Endothelial cell of umbilical vein (primary cell): ENCODE results near the gene EHD3. TPM values are rescaled to one million over a fixed set of nuclear protein-coding genes. Genes with fewer than 3 reads are reported as not detected.

ENCODE experiments used
- BruUV-seq: library from RNA; stranded (reverse); fragments of 400-500 nt; replicated peaks from 2 replicates; lab custom pipeline; 2021; lab: Mats Ljungman, UMichigan
- CTCF ChIA-PET: fragments of 300-600, 350-600 bp; sonication (Branson Sonifier 250); formaldehyde crosslinking; loops from one replicate; lab custom pipeline; 2021; ENCODE audit warnings: antibody characterized with exemption, inconsistent platforms; lab: Charles Lee
- POLR2A ChIA-PET: fragments of 300-600, 350-600 bp; sonication (Branson Sonifier 250); formaldehyde crosslinking; loops from one replicate; lab custom pipeline; 2021; ENCODE audit warnings: antibody characterized with exemption, inconsistent platforms; lab: Charles Lee
- DNase-seq: peaks from one replicate; pipeline ENCODE4 v3.0.0-alpha.2; 2011; ENCODE audit warnings: low read depth, low spot score
- FAIRE-seq: peaks from 2 replicates; lab custom pipeline; 2011; peaks lifted over from hg19 to GRCh38; lab: Jason Lieb, UNC
- H2AFZ ChIP-seq: 2 replicates; pipeline ENCODE4 v1.6.0; 2012; ENCODE audit warnings: low read depth, low read length, control low read depth, inconsistent platforms
- H3K27ac ChIP-seq: 2 replicates; pipeline ENCODE4 v1.5.1; 2011; ENCODE audit warnings: low read depth, mild to moderate bottlenecking, control low read depth, low read length, moderate library complexity; ENCODE audit not compliant: insufficient read depth
- H3K27me3 ChIP-seq, 2 experiments: 2 replicates each; pipeline versions ENCODE4 v1.6.0 to v1.6.1; 2011; ENCODE audit warnings: low read length in 2 of 2, mixed read lengths in 1 of 2; ENCODE audit not compliant: control insufficient read depth in 2 of 2, insufficient read depth in 2 of 2
- H3K36me3 ChIP-seq, 2 experiments: 2 replicates in 1 of 2; 3 replicates in 1 of 2; pipeline ENCODE4 v1.5.1; 2011; ENCODE audit warnings: low read length in 2 of 2, mild to moderate bottlenecking in 1 of 2, moderate library complexity in 1 of 2; ENCODE audit not compliant: control insufficient read depth in 2 of 2, insufficient read depth in 2 of 2; ENCODE audit errors: extremely low read depth in 1 of 2
- H3K4me1 ChIP-seq: 3 replicates; pipeline ENCODE4 v1.5.1; 2011; ENCODE audit warnings: mild to moderate bottlenecking, low read length; ENCODE audit not compliant: control insufficient read depth, insufficient read depth; ENCODE audit errors: extremely low read depth
- H3K4me2 ChIP-seq: 2 replicates; pipeline ENCODE4 v1.6.1; 2011; ENCODE audit warnings: low read length, control low read depth, mixed read lengths; ENCODE audit not compliant: insufficient read depth
- H3K4me3 ChIP-seq, 3 experiments: fragments of 200-600 bp in 1 of 3; sonication (generic), shearing (Covaris generic) in 1 of 3; replicated peaks in 1 of 3; 2 replicates each; pipeline ENCODE4 v1.5.1; 2011 to 2016; ENCODE audit warnings: control low read depth in 3 of 3, low read length in 3 of 3, mild to moderate bottlenecking in 2 of 3, inconsistent platforms in 1 of 3, low read depth in 1 of 3, moderate library complexity in 1 of 3; ENCODE audit not compliant: insufficient read depth in 1 of 3
- H3K79me2 ChIP-seq: 2 replicates; pipeline ENCODE4 v1.6.0; 2012; ENCODE audit warnings: low read length, inconsistent platforms; ENCODE audit not compliant: control insufficient read depth, insufficient read depth
- H3K9ac ChIP-seq: replicated peaks from 2 replicates; pipeline ENCODE3; 2011; ENCODE audit warnings: low read length, control low read depth; ENCODE audit not compliant: insufficient read depth; ENCODE audit errors: extremely low read depth
- H3K9me1 ChIP-seq: replicated peaks from 3 replicates; pipeline ENCODE4 v1.6.0; 2011; ENCODE audit warnings: mild to moderate bottlenecking, low read length; ENCODE audit not compliant: control insufficient read depth, insufficient read depth; ENCODE audit errors: extremely low read depth
- H3K9me3 ChIP-seq: replicated peaks from 2 replicates; pipeline ENCODE4 v1.5.1; 2012; ENCODE audit warnings: low read length, inconsistent platforms; ENCODE audit not compliant: control insufficient read depth, insufficient read depth
- H4K20me1 ChIP-seq: replicated peaks from 2 replicates; pipeline ENCODE3; 2011; ENCODE audit warnings: mild to moderate bottlenecking, low read length; ENCODE audit not compliant: control insufficient read depth, insufficient read depth; ENCODE audit errors: extremely low read depth
- EZH2 ChIP-seq: IDR thresholded peaks from 2 replicates; pipeline ENCODE4 v1.6.1; 2012; ENCODE audit warnings: borderline replicate concordance, low read depth, mild to moderate bottlenecking, moderate library complexity, low read length, inconsistent platforms; ENCODE audit not compliant: severe bottlenecking
- FOS ChIP-seq: IDR thresholded peaks from 2 replicates; pipeline ENCODE4 v1.6.1; 2011; ENCODE audit warnings: mild to moderate bottlenecking, low read length, moderate library complexity, borderline replicate concordance; ENCODE audit not compliant: insufficient read depth
- GATA2 ChIP-seq: IDR thresholded peaks from 2 replicates; pipeline ENCODE4 v1.7.0; 2011; ENCODE audit warnings: low read depth, mild to moderate bottlenecking, moderate library complexity, mixed read lengths, low read length; ENCODE audit not compliant: insufficient read length, insufficient read depth
- MAX ChIP-seq: IDR thresholded peaks from 2 replicates; pipeline ENCODE4 v1.6.1; 2011; ENCODE audit not compliant: insufficient read depth, insufficient read length
- MYC ChIP-seq: IDR thresholded peaks from one replicate; pipeline ENCODE4 v1.6.1; 2011; ENCODE audit warnings: mild to moderate bottlenecking, low read depth, low read length
- POLR2A ChIP-seq: IDR thresholded peaks from 2 replicates; pipeline ENCODE4 v1.6.1; 2012; ENCODE audit warnings: low read depth, mild to moderate bottlenecking, control low read depth, low read length
- dilution Hi-C: fragments of 300-500 bp; cut with MboI; formaldehyde crosslinking; loops from one replicate; pipeline ENCODE4 v1.15.0; 2019; ENCODE audit warnings: low sequenced_read_pairs; ENCODE audit not compliant: extremely low pct_ligation_motif_present
- intact Hi-C: fragments of 100-400 bp; cut with micrococcal nuclease; formaldehyde crosslinking; loops from one replicate; pipeline ENCODE4 v1.10.0; 2022
- polyA plus RNA-seq, 4 experiments: library from polyadenylated mRNA; depleted of rRNA in 3 of 4; stranded (reverse) in 3 of 4; unstranded in 1 of 4; fragments of >200 nt; gene quantifications; 2 replicates each; pipeline versions ENCODE4 v1.2.1 to v1.2.3, GENCODE V29; 2011 to 2012; ENCODE audit warnings: missing spikeins in 1 of 4
- total RNA-seq: library from RNA; stranded (reverse); gene quantifications from 2 replicates; pipeline ENCODE4 v1.2.3, GENCODE V29; 2021
- TF ChIP-seq, protein P1 (sequence below), 2 donors: IDR thresholded peaks; 1 replicate in 1 of 2; 2 replicates in 1 of 2; pipeline ENCODE4 v1.5.1; 2011; ENCODE audit warnings: low read length in 2 of 2, mild to moderate bottlenecking in 2 of 2, moderate library complexity in 2 of 2, control low read depth in 1 of 2, inconsistent platforms in 1 of 2, low read depth in 1 of 2; ENCODE audit not compliant: insufficient read depth in 1 of 2; ENCODE audit errors: extremely low read depth in 1 of 2

Gene EHD3
- total and polyA plus RNA-seq, 2 donors (not counting 3 experiments of a cell fraction or from before 2014, with no cell fraction given) = 6.5 to 12.1 TPM

GRCh38 chr2:31268344-31268743 lies 34.4 kb downstream of the EHD3 start:
- Histone ChIP-seq H3K9me3 (no peaks in the 10 kb centered on the region), H3K79me2 (no peaks in the 10 kb centered on the region), H3K36me3 (no peaks in the 10 kb centered on the region), H4K20me1 (no peaks in the 10 kb centered on the region), H3K9me1 (no peaks in the 10 kb centered on the region), H3K4me2 (no peak overlapping the region), H3K4me1 (no peaks in the 10 kb centered on the region), H3K27ac (no peak overlapping the region), H3K4me3 (no peak overlapping the region), H3K9ac (no peak overlapping the region), H3K27me3 (no peaks in the 10 kb centered on the region), H2AFZ (no peak overlapping the region)
- ChIA-PET POLR2A (no interaction called here), CTCF (no interaction called here)
- intact Hi-C loops (loop anchor here (5.0 kb wide), 1 partner anchor 36 kb away; the partner anchor contains the start of gene EHD3), dilution Hi-C loops (no loop called here)
- no TSS peak for BruUV-seq
- no peak for TF ChIP-seq POLR2A
- FAIRE-seq = no peak
- no peak for DNase-seq

DNA sequence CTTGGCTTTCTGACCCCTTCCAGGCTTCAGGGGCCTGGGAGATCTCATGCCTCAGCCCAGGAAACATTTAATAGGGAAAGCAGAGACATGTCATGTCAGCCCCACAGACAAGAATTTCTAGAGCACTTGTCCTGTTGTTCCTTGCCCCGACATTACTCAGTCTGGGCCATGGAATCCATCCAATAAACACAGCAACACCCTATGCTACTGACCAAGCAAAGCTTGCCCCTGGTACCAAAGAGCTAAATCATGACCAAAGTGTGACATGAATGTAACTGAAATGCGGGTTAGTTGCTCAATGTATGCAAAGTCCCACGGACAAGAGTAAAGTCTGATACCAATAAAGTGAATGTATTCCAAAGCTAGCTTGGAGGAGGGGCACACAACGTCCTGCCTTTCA lies 35.1 kb downstream of the EHD3 start:
- no peak overlapping the region for H2AFZ ChIP-seq
- H3K36me3 ChIP-seq = no peaks in the 10 kb centered on the region
- no peaks in the 10 kb centered on the region for H4K20me1 ChIP-seq
- no peak for DNase-seq
- no TSS peak for BruUV-seq
- dilution Hi-C loops = no loop called here
- intact Hi-C loops = loop anchor here (5.0 kb wide), 1 partner anchor 37 kb away; the partner anchor contains the start of gene EHD3
- ChIA-PET CTCF (no interaction called here), POLR2A (no interaction called here)
- peaks cover 0 to under 1% of the 10 kb centered on the region in 2 experiments for H3K27me3 ChIP-seq
- no peak overlapping the region for H3K4me2 ChIP-seq
- no peak for FAIRE-seq
- no peak overlapping the region for H3K27ac ChIP-seq
- H3K79me2 ChIP-seq = no peaks in the 10 kb centered on the region
- H3K9me1 ChIP-seq = no peaks in the 10 kb centered on the region
- no peaks in the 10 kb centered on the region for H3K9me3 ChIP-seq
- no peak overlapping the region for H3K4me3 ChIP-seq
- H3K4me1 ChIP-seq = no peaks in the 10 kb centered on the region
- no peak overlapping the region for H3K9ac ChIP-seq
- TF ChIP-seq, protein P1, sequence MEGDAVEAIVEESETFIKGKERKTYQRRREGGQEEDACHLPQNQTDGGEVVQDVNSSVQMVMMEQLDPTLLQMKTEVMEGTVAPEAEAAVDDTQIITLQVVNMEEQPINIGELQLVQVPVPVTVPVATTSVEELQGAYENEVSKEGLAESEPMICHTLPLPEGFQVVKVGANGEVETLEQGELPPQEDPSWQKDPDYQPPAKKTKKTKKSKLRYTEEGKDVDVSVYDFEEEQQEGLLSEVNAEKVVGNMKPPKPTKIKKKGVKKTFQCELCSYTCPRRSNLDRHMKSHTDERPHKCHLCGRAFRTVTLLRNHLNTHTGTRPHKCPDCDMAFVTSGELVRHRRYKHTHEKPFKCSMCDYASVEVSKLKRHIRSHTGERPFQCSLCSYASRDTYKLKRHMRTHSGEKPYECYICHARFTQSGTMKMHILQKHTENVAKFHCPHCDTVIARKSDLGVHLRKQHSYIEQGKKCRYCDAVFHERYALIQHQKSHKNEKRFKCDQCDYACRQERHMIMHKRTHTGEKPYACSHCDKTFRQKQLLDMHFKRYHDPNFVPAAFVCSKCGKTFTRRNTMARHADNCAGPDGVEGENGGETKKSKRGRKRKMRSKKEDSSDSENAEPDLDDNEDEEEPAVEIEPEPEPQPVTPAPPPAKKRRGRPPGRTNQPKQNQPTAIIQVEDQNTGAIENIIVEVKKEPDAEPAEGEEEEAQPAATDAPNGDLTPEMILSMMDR (IDR thresholded peaks at IDR 0.05; ENCODE audit: extremely low read depth in 1 of 2, insufficient read depth in 1 of 2, low read depth in 1 of 2, low read length in 2 of 2) = no peak
- no peak for TF ChIP-seq POLR2A
- TF ChIP-seq GATA2 = no peak
- no peak for TF ChIP-seq MAX
- no peak for TF ChIP-seq FOS
- no peak for TF ChIP-seq EZH2
- no peak for TF ChIP-seq MYC
